Astrocyte (in vitro differentiated cells and primary cell): Measurements from ENCODE around the gene TTLL5. TPM values are rescaled to one million over a fixed set of nuclear protein-coding genes. Genes with fewer than 3 reads are reported as not detected.

Experiments used
- DNase-seq: peaks from one replicate; pipeline ENCODE4 v3.0.0-alpha.2; 2010; ENCODE audit warnings: low read depth
- FAIRE-seq: peaks from 2 replicates; lab custom pipeline; 2011; peaks lifted over from hg19 to GRCh38; lab: Jason Lieb, UNC
- H2AFZ ChIP-seq: 2 replicates; pipeline ENCODE4 v1.6.0; 2012; ENCODE audit warnings: low read depth, low read length, inconsistent platforms
- H3K27ac ChIP-seq: 2 replicates; pipeline ENCODE4 v1.5.1; 2011; ENCODE audit warnings: low read depth, low read length, inconsistent platforms
- H3K27me3 ChIP-seq: 2 replicates; pipeline ENCODE4 v1.6.0; 2011; ENCODE audit warnings: low read length, inconsistent platforms; ENCODE audit not compliant: insufficient read depth
- H3K36me3 ChIP-seq: 2 replicates; pipeline ENCODE4 v1.5.1; 2011; ENCODE audit warnings: low read length, inconsistent platforms; ENCODE audit not compliant: insufficient read depth
- H3K4me1 ChIP-seq: 2 replicates; pipeline ENCODE4 v1.5.1; 2011; ENCODE audit warnings: low read length, inconsistent platforms; ENCODE audit not compliant: insufficient read depth
- H3K4me2 ChIP-seq: 2 replicates; pipeline ENCODE4 v1.6.0; 2012; ENCODE audit warnings: low read length, inconsistent platforms
- H3K4me3 ChIP-seq: 2 replicates; pipeline ENCODE4 v1.5.1; 2011; ENCODE audit warnings: low read depth, mild to moderate bottlenecking, low read length, inconsistent platforms; ENCODE audit not compliant: insufficient read depth
- H3K79me2 ChIP-seq: 2 replicates; pipeline ENCODE4 v1.6.0; 2012; ENCODE audit warnings: mild to moderate bottlenecking, low read length, inconsistent platforms; ENCODE audit not compliant: insufficient read depth
- H3K9ac ChIP-seq: 2 replicates; pipeline ENCODE4 v1.6.0; 2012; ENCODE audit warnings: mild to moderate bottlenecking, low read length, inconsistent platforms
- H3K9me3 ChIP-seq: 2 replicates; pipeline ENCODE4 v1.5.1; 2012; ENCODE audit warnings: low read depth, mild to moderate bottlenecking, low read length, inconsistent platforms; ENCODE audit not compliant: insufficient read depth
- H4K20me1 ChIP-seq: 2 replicates; pipeline ENCODE4 v1.6.0; 2012; ENCODE audit warnings: low read length, inconsistent platforms; ENCODE audit not compliant: insufficient read depth
- H3K27ac Mint-ChIP-seq: one replicate; pipeline ENCODE4 v1.8.0; 2021; ENCODE audit warnings: mild to moderate bottlenecking, mixed read lengths; ENCODE audit not compliant: unreplicated experiment
- H3K27me3 Mint-ChIP-seq: one replicate; pipeline ENCODE4 v1.8.0; 2021; ENCODE audit warnings: low read depth, mixed read lengths; ENCODE audit not compliant: unreplicated experiment
- H3K36me3 Mint-ChIP-seq: one replicate; pipeline ENCODE4 v1.8.0; 2021; ENCODE audit warnings: low read depth, mixed read lengths; ENCODE audit not compliant: unreplicated experiment
- H3K4me1 Mint-ChIP-seq: one replicate; pipeline ENCODE4 v1.8.0; 2021; ENCODE audit warnings: low read depth, mixed read lengths; ENCODE audit not compliant: unreplicated experiment
- H3K4me3 Mint-ChIP-seq: one replicate; pipeline ENCODE4 v1.8.0; 2021; ENCODE audit warnings: mild to moderate bottlenecking, moderate library complexity, mixed read lengths; ENCODE audit not compliant: unreplicated experiment
- H3K9me3 Mint-ChIP-seq: one replicate; pipeline ENCODE4 v1.8.0; 2021; ENCODE audit warnings: mild to moderate bottlenecking, mixed read lengths; ENCODE audit not compliant: unreplicated experiment
- CTCF ChIP-seq: IDR thresholded peaks from 2 replicates; pipeline ENCODE4 v1.5.1; 2011; ENCODE audit warnings: low read depth, mild to moderate bottlenecking, inconsistent platforms, low read length, moderate library complexity; ENCODE audit not compliant: insufficient read depth
- EZH2 ChIP-seq: IDR thresholded peaks from 2 replicates; pipeline ENCODE4 v1.6.1; 2012; ENCODE audit warnings: mild to moderate bottlenecking, low read length, inconsistent platforms; ENCODE audit not compliant: insufficient read depth
- total RNA-seq: library from RNA; stranded (reverse); gene quantifications from 2 replicates; pipeline ENCODE4 v1.2.1, GENCODE V29; 2021

Gene TTLL5
- total RNA-seq, 1 donor from 2014 or later = 24.0 TPM

GRCh38 chr14:75781096-75781495 lies 120.0 kb downstream of the TTLL5 start:
- no peaks in the 10 kb centered on the region for H3K79me2 ChIP-seq
- DNase-seq (no peak), FAIRE-seq (no peak)
- no peak overlapping the region for H3K27ac ChIP-seq
- no peaks in the 10 kb centered on the region for H3K4me1 ChIP-seq
- H3K27me3 ChIP-seq = no peaks in the 10 kb centered on the region
- H2AFZ ChIP-seq = no peak overlapping the region
- Mint-ChIP-seq H3K4me3 (no peak overlapping the region), H3K27me3 (no peaks in the 10 kb centered on the region), H3K36me3 (peaks cover 12% of the 10 kb centered on the region), H3K4me1 (peaks cover 10% of the 10 kb centered on the region), H3K27ac (no peak overlapping the region), H3K9me3 (no peaks in the 10 kb centered on the region)
- no peak for TF ChIP-seq EZH2
- TF ChIP-seq CTCF = no peak
- no peaks in the 10 kb centered on the region for H4K20me1 ChIP-seq
- no peaks in the 10 kb centered on the region for H3K9me3 ChIP-seq
- no peak overlapping the region for H3K9ac ChIP-seq
- H3K4me3 ChIP-seq = no peak overlapping the region
- peaks cover 19% of the 10 kb centered on the region for H3K36me3 ChIP-seq
- H3K4me2 ChIP-seq = no peak overlapping the region

- Histone ChIP-seq H3K4me1 (no peaks in the 10 kb centered on the region), H3K79me2 (no peaks in the 10 kb centered on the region), H3K36me3 (peaks cover 16% of the 10 kb centered on the region), H4K20me1 (no peaks in the 10 kb centered on the region), H3K4me2 (no peak overlapping the region), H2AFZ (no peak overlapping the region), H3K9me3 (no peaks in the 10 kb centered on the region), H3K27me3 (no peaks in the 10 kb centered on the region), H3K9ac (no peak overlapping the region), H3K4me3 (no peak overlapping the region), H3K27ac (no peak overlapping the region)
- H3K27me3 Mint-ChIP-seq = no peaks in the 10 kb centered on the region
- DNase-seq (no peak), FAIRE-seq (no peak)
- H3K27ac Mint-ChIP-seq = peak overlapping the region; percentile 42
- no peaks in the 10 kb centered on the region for H3K9me3 Mint-ChIP-seq
- H3K4me3 Mint-ChIP-seq = peak overlapping the region; percentile 18
- peaks cover 12% of the 10 kb centered on the region for H3K36me3 Mint-ChIP-seq
- TF ChIP-seq CTCF = no peak
- no peak for TF ChIP-seq EZH2
- H3K4me1 Mint-ChIP-seq = peaks cover 10% of the 10 kb centered on the region
These were observed 122.1 kb downstream of the TTLL5 start for GRCh38 chr14:75783184-75783583.

- Histone ChIP-seq H3K27me3 (no peaks in the 10 kb centered on the region), H3K4me3 (no peak overlapping the region), H3K9me3 (no peaks in the 10 kb centered on the region), H2AFZ (no peak overlapping the region), H3K79me2 (no peaks in the 10 kb centered on the region), H3K27ac (no peak overlapping the region), H3K4me2 (no peak overlapping the region), H4K20me1 (no peaks in the 10 kb centered on the region), H3K36me3 (peaks cover 16% of the 10 kb centered on the region), H3K9ac (no peak overlapping the region), H3K4me1 (no peaks in the 10 kb centered on the region)
- no peak overlapping the region for H3K4me3 Mint-ChIP-seq
- H3K9me3 Mint-ChIP-seq = no peaks in the 10 kb centered on the region
- FAIRE-seq = peak; percentile 43
- TF ChIP-seq EZH2 = no peak
- TF ChIP-seq CTCF = no peak
- no peaks in the 10 kb centered on the region for H3K27me3 Mint-ChIP-seq
- H3K36me3 Mint-ChIP-seq = peaks cover 12% of the 10 kb centered on the region
- peak overlapping the region; percentile 42 for H3K27ac Mint-ChIP-seq
- no peak for DNase-seq
- peaks cover 10% of the 10 kb centered on the region for H3K4me1 Mint-ChIP-seq
These were observed 122.7 kb downstream of the TTLL5 start for GRCh38 chr14:75783602-75784313.
